ENCODE measurements around the gene PRSS57.
"Not testable (repeated sequence)": the region's sequence is repeated elsewhere in the genome, so short reads cannot be mapped to it uniquely, and the experiment has no call there.

Gene PRSS57

DNA sequence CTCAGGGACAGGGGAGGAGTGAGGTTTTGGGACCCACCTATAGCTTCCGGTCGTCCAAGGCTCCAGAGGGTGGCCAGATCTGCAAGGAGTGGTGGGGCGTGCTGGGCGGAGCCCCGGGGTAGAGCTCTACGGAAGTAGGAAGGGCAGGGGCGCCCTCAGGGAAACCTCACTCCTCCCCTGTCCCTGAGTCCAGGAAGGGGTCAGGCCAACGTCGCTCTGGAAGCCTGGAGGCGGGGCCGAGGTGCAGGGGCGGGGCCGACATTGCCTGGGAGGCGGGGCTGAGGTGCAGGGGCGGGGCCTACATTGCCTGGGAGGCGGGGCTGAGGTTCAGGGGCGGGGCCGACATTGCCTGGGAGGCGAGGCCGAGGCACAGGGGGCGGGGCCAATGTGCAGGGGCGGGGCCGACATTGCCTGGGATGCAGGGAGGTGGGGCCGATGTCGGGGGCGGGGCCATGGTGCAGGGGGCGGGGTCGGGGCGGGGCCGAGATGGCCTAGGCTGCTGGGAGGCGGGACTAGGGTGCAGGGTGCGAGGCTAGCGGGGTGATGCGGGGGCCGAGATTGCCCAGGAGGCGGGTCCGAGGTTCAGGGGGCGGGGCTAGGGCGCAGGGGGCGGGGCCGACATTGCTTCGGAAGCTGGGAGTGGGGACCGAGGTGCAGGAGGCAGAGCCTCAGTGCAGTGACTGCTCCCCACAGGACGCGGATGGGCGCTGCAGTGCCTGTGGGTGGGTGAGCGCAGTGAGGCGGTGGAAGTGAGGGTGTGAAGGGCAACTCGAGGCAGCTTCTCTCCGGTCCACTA is 8.6 kb upstream of the PRSS57 start:
- Histone ChIP-seq H3K27ac (peak overlapping the region in 1 of 2 donors; percentile 32), H3K4me3 (peak overlapping the region; percentile 39)
- no peak for DNase-seq (ENCODE audit: low spot score)
- no peak for TF ChIP-seq CTCF (IDR thresholded peaks at IDR 0.05)

DNA sequence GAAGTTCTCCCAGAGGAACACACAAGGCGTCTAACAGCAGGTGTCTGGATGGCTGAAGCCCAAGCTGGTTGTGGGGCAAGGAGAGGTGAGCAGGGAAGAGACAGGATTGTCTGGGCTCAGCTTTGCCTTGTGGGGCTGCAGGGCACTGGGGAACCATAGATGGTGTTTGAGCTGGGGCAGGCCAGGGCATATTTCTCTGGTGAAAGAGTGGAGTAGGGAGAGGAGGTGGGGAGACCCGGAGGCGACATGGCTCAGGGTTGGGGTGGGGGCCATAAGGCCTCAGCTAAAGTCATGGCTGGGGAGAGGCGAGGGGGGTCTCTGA is 8.0 kb upstream of the PRSS57 start:
- peak overlapping the region; percentile 39 for H3K4me3 ChIP-seq

DNA sequence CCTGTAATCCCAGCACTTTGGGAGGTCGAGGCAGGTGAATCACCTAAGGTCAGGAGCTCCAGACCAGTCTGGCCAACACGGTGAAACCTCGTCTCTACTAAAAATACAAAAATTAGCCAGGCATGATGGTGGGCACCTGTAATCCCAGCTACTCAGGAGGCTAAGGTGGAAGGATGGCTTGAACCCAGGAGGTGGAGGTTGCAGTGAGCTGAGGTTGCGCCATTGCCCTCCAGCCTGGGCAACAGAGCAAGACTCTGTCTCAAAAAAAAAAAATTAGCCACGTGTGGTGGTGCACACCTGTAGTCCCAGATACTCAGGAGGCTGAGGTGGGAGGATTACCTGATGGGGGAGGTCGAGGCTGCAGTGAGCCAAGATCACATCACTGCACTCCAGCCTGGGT is 7.6 kb upstream of the PRSS57 start:
- H3K4me3 ChIP-seq, result not testable (repeated sequence)

More for the DNA sequence above, 8.0 kb upstream of the PRSS57 start:
- no peak for DNase-seq (ENCODE audit: low spot score)
- TF ChIP-seq CTCF (IDR thresholded peaks at IDR 0.05), result no peak
- peak overlapping the region in 1 of 2 donors; percentile 32 for H3K27ac ChIP-seq

DNA sequence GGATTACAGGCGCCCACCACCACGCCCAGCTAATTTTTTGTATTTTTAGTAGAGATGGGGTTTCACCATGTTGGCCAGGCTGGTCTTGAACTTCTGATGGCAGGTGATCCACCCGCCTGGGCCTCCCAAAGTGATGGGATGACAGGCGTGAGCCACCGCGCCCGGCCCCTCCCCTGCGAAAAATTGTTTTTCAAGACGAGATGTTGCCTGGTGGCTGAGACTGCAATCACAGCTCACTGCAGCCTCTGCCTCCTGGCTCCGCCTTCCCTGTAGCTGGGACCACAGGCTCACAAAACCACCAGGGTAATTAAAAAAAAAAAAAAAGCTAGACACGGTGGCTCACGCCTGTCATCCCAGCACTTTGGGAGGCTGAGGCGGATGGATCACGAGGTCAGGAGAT is 4.6 kb upstream of the PRSS57 start:
- not testable (repeated sequence) for DNase-seq (ENCODE audit: low spot score); H3K27ac ChIP-seq; H3K4me3 ChIP-seq

More for the DNA sequence above, 7.6 kb upstream of the PRSS57 start:
- not testable (repeated sequence) for H3K27ac ChIP-seq; DNase-seq (ENCODE audit: low spot score)

DNA sequence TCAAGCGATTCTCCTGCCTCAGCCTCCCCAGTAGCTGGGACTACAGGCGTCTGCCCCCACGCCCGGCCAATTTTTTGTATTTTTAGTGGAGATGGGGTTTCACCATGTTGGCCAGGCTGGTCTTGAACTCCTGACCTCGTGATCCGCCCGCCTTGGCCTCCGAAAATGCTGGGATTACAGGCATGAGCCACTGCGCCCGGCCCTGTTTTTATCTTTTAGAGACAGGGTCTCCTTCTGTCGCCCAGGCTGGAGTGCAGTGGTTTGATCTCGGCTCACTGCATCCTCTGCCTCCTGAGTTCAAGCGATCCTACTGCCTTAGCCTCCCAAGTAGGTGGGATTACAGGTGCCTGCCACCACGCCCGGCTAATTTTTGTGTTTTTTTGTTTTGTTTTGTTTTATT is 3.3 kb upstream of the PRSS57 start:
- not testable (repeated sequence) for H3K27ac ChIP-seq; DNase-seq (ENCODE audit: low spot score); H3K4me3 ChIP-seq

DNA sequence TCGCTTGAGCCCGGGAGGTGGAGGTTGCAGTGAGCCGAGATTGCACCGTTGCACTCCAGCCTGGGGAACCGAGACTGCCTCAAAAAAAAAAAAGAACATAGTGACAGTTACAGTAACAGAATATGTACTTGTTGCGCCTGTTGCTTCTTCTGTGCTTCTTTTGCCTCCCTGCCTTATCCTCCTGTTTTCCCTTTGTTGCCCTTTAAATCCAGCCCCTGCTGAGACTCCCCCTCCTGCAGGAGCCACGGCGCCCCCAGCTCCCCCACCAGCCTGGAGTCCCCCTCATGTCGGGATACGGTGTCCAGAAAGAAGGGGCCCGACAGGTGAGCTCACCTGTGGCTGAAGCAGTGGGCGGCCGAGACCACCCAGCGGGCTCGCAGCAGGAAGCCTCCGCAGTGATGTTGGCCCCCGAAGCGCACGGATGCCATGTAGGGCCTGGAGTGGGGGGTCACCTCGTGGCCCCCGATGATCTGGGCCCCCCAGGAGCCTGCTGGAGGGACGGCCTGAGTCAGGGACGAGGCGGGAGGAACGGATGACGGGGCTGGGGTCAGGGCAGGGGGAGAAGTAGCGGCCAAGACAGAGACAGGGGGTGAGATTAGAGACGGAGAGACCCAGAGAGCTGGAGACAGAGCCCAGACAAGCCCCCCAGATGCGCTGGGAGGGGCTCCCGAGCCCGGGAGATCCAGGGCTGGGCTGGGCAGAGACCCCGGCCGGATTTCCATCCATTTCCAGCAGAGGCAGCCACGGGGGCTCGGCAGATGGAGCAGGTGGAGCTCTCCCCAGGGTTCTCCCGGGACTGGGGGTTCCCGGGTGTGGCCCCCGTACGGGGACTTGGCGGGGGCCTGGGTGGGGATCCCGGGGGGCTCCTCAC is 536 bp downstream of the PRSS57 start:
- Histone ChIP-seq H3K4me3 (no peak overlapping the region), H3K27ac (no peak overlapping the region)
- no peak for DNase-seq (ENCODE audit: low spot score)
- TF ChIP-seq CTCF (IDR thresholded peaks at IDR 0.05), result no peak

DNA sequence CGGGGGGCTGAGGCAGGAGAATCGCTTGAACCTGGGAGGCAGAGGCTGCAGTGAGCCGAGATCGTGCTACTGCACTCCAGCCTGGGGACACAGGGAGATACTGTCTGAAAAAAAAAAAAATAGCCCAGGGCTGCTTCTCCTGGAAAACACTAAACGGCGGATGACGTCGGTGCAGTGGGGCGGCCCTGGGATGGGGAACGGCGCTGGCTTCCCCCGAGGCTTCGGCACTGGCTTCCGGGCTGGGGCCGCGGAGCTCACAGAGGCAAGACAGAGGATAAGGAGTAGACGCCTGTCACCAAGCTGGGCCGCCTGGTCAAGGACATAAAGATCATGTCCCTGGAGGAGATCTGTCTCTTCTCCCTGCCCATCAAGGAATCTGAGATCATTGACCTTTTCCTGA is 5.0 kb downstream of the PRSS57 start:
- Histone ChIP-seq H3K4me3 (no peak overlapping the region), H3K27ac (no peak overlapping the region)
- TF ChIP-seq CTCF (IDR thresholded peaks at IDR 0.05), result no peak
- no peak for DNase-seq (ENCODE audit: low spot score)

DNA sequence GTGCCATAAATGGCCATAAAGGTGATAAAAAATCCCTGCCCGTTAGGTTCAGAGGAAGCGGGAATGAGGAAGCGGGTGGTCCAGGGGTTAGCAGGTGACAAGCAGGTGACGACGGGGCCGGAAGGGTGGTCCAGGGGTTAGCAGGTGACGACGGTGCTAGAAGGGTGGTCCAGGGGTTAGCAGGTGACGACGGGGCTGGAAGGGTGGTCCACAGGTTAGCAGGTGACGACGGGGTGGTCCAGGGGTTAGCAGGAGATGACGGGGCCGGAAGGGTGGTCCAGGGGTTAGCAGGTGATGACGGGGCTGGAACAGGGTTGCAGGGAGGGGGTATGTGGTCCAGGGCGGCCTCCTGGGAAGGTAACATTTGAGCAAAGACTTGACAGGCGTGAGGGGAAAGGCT is 6.3 kb downstream of the PRSS57 start:
- no peak for TF ChIP-seq CTCF (IDR thresholded peaks at IDR 0.05)
- Histone ChIP-seq H3K27ac (no peak overlapping the region), H3K4me3 (no peak overlapping the region)
- no peak for DNase-seq (ENCODE audit: low spot score)

Data from coronary artery (tissue), 2 donors.